GM23338 (cell line): ENCODE data around the gene FEZF1. TPM values are rescaled to one million over a fixed set of nuclear protein-coding genes. Genes with fewer than 3 reads are reported as not detected.

Experiments
- ATAC-seq: fragments of 200-7000 bp; cut with Tn5 transposase; 3 replicates; pipeline ENCODE4 v1.9.1; 2020
- DNase-seq: peaks from one replicate; pipeline ENCODE4 v3.0.0-alpha.2; 2015; ENCODE audit warnings: low spot score
- H2AFZ ChIP-seq: fragments of 200-600 bp; sonication (generic); 2 replicates; pipeline ENCODE4 v1.8.0; 2016; ENCODE audit warnings: antibody characterized with exemption, mild to moderate bottlenecking, moderate library complexity
- H3F3A ChIP-seq: fragments of 200-600 bp; sonication (generic); replicated peaks from 2 replicates; pipeline ENCODE4 v1.8.0; 2017; ENCODE audit warnings: antibody characterized with exemption, mixed run types, low read depth
- H3K27ac ChIP-seq: fragments of 200-600 bp; sonication (generic); 2 replicates; pipeline ENCODE4 v1.6.1; 2016; ENCODE audit warnings: low read depth
- H3K27me3 ChIP-seq: fragments of 200-600 bp; sonication (generic); 2 replicates; pipeline ENCODE4 v1.8.0; 2016; ENCODE audit warnings: mild to moderate bottlenecking, mixed run types, moderate library complexity; ENCODE audit not compliant: insufficient read depth
- H3K36me3 ChIP-seq: fragments of 200-600 bp; sonication (generic); 2 replicates; pipeline ENCODE4 v1.8.0; 2016; ENCODE audit warnings: mild to moderate bottlenecking; ENCODE audit not compliant: insufficient read depth
- H3K4me1 ChIP-seq: fragments of 200-600 bp; sonication (generic); 2 replicates; pipeline ENCODE4 v1.8.0; 2016; ENCODE audit warnings: mild to moderate bottlenecking, moderate library complexity; ENCODE audit not compliant: insufficient read depth
- H3K4me2 ChIP-seq: fragments of 200-600 bp; sonication (generic); 2 replicates; pipeline ENCODE4 v1.7.1; 2017; ENCODE audit warnings: mixed run types
- H3K4me3 ChIP-seq: fragments of 200-600 bp; sonication (generic); 2 replicates; pipeline ENCODE4 v1.6.1; 2016; ENCODE audit warnings: mixed run types
- H3K79me2 ChIP-seq: fragments of 200-600 bp; sonication (generic); replicated peaks from 2 replicates; pipeline ENCODE4 v1.8.0; 2017; ENCODE audit warnings: mild to moderate bottlenecking; ENCODE audit not compliant: insufficient read depth
- H3K9me2 ChIP-seq: fragments of 200-600 bp; sonication (generic); 2 replicates; pipeline ENCODE4 v1.8.0; 2017; ENCODE audit not compliant: insufficient read depth
- H4K20me1 ChIP-seq: fragments of 200-600 bp; sonication (generic); replicated peaks from 2 replicates; pipeline ENCODE4 v1.8.0; 2017; ENCODE audit warnings: mild to moderate bottlenecking; ENCODE audit not compliant: insufficient read depth
- H3K27ac Mint-ChIP-seq: 2 replicates; pipeline ENCODE4 v1.8.0; 2020; ENCODE audit warnings: inconsistent platforms, mild to moderate bottlenecking, moderate library complexity, mixed read lengths
- H3K27me3 Mint-ChIP-seq: 3 replicates; pipeline ENCODE4 v1.8.0; 2022; ENCODE audit warnings: low read depth, mild to moderate bottlenecking, moderate library complexity, mixed read lengths, inconsistent platforms; ENCODE audit not compliant: insufficient read depth, poor library complexity
- H3K36me3 Mint-ChIP-seq: 3 replicates; pipeline ENCODE4 v1.8.0; 2021; ENCODE audit warnings: low read depth, mild to moderate bottlenecking, inconsistent platforms, moderate library complexity, mixed read lengths
- H3K4me1 Mint-ChIP-seq: 3 replicates; pipeline ENCODE4 v1.8.0; 2020; ENCODE audit warnings: mild to moderate bottlenecking, inconsistent platforms, mixed read lengths
- H3K4me3 Mint-ChIP-seq: 3 replicates; pipeline ENCODE4 v1.8.0; 2021; ENCODE audit warnings: moderate library complexity, mild to moderate bottlenecking, inconsistent platforms, mixed read lengths
- H3K9me3 Mint-ChIP-seq: 3 replicates; pipeline ENCODE4 v1.8.0; 2020; ENCODE audit warnings: moderate library complexity, mild to moderate bottlenecking, inconsistent platforms, mixed read lengths
- EZH2 ChIP-seq: fragments of 200-600 bp; sonication (generic); IDR thresholded peaks from one replicate; pipeline ENCODE4 v1.8.0; 2017; ENCODE audit warnings: antibody characterized with exemption, mild to moderate bottlenecking, low read depth; ENCODE audit not compliant: unreplicated experiment
- EZH2phosphoT487 ChIP-seq: fragments of 200-600 bp; sonication (generic); IDR thresholded peaks from one replicate; pipeline ENCODE4 v1.8.1; 2018; ENCODE audit warnings: antibody characterized with exemption; ENCODE audit not compliant: unreplicated experiment
- STAT1 ChIP-seq: IDR thresholded peaks from one replicate; pipeline ENCODE4 v1.6.1; 2016; ENCODE audit warnings: antibody characterized with exemption; ENCODE audit not compliant: unreplicated experiment
- ZNF114 ChIP-seq: fragments of 250-450 bp; sonication (Bioruptor Pico); IDR thresholded peaks from 2 replicates; pipeline ENCODE4 v1.5.0; 2020; ENCODE audit warnings: mild to moderate bottlenecking, moderate library complexity
- polyA plus RNA-seq: library from polyadenylated mRNA; unstranded; fragments of >200 nt; fragmentation: Nextera tagmentation; extraction: Ambion mirVana; gene quantifications from 2 replicates; pipeline ENCODE4 v1.2.1, GENCODE V29; 2016
- total RNA-seq: library from RNA; depleted of rRNA; stranded (reverse); fragments of >200 nt; shearing (Covaris generic); gene quantifications from 2 replicates; pipeline ENCODE4 v1.2.3, GENCODE V29; 2014
- TF ChIP-seq, protein P1 (sequence below), 2 experiments: fragments of 200-600 bp in 1 of 2; sonication (generic) in 1 of 2; conservative IDR thresholded peaks; 2 replicates each; pipeline versions ENCODE4 v1.5.1 to v1.6.1; 2016 to 2017; ENCODE audit warnings: antibody characterized with exemption in 2 of 2, low read depth in 2 of 2, mild to moderate bottlenecking in 2 of 2, moderate library complexity in 1 of 2
- TF ChIP-seq, protein P2 (sequence below): IDR thresholded peaks from one replicate; pipeline ENCODE4 v1.6.1; 2018; ENCODE audit warnings: antibody characterized with exemption; ENCODE audit not compliant: unreplicated experiment

FEZF1 gene
- total and polyA plus RNA-seq, 2 experiments from 2014 or later = 1.0 to 2.3 TPM

DNA sequence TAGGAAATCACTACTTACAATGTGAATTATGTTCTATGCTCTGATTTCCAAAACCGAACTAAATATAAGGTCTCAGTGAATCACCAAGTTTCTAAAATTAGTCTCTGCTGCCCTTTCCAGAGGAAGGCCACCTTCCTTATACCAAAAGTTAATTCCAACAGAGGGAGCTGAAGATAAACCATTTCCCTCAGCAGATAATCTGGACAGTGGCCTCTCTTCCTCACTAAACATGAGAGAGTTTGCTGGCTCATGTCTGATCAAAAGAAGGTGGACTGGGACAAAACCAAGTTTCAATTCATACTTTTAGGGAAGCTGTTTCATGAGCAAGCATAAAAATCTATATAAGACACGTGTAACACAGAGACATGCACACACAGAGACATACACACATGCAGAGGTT lies 6.4 kb downstream of the FEZF1 start:
- Histone ChIP-seq H3K36me3 (no peaks in the 10 kb centered on the region), H3K9me2 (no peaks in the 10 kb centered on the region), H3K79me2 (no peaks in the 10 kb centered on the region), H3F3A (peaks cover 20% of the 10 kb centered on the region; the same call in 1 of the 2 replicates), H3K4me3 (no peak overlapping the region), H3K27me3 (peaks cover 64% of the 10 kb centered on the region), H4K20me1 (peaks cover 3% of the 10 kb centered on the region; the same call in 1 of the 2 replicates), H3K27ac (no peak overlapping the region), H2AFZ (no peak overlapping the region), H3K4me2 (no peak overlapping the region), H3K4me1 (peaks cover 28% of the 10 kb centered on the region)
- peaks cover 29% of the 10 kb centered on the region for H3K4me1 Mint-ChIP-seq
- no peaks in the 10 kb centered on the region for H3K9me3 Mint-ChIP-seq
- no peak for DNase-seq
- H3K27ac Mint-ChIP-seq = no peak overlapping the region
- H3K4me3 Mint-ChIP-seq = no peak overlapping the region
- peaks cover 50% of the 10 kb centered on the region for H3K27me3 Mint-ChIP-seq
- no peaks in the 10 kb centered on the region for H3K36me3 Mint-ChIP-seq
- TF ChIP-seq, protein P1, sequence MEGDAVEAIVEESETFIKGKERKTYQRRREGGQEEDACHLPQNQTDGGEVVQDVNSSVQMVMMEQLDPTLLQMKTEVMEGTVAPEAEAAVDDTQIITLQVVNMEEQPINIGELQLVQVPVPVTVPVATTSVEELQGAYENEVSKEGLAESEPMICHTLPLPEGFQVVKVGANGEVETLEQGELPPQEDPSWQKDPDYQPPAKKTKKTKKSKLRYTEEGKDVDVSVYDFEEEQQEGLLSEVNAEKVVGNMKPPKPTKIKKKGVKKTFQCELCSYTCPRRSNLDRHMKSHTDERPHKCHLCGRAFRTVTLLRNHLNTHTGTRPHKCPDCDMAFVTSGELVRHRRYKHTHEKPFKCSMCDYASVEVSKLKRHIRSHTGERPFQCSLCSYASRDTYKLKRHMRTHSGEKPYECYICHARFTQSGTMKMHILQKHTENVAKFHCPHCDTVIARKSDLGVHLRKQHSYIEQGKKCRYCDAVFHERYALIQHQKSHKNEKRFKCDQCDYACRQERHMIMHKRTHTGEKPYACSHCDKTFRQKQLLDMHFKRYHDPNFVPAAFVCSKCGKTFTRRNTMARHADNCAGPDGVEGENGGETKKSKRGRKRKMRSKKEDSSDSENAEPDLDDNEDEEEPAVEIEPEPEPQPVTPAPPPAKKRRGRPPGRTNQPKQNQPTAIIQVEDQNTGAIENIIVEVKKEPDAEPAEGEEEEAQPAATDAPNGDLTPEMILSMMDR (conservative IDR thresholded peaks at IDR 0.05; ENCODE audit: low read depth in 2 of 2) = peak in 1 of 2 experiments; percentile 23; a peak in 2 of 4 replicates
- TF ChIP-seq EZH2phosphoT487 = no peak
- ATAC-seq = no peak

DNA sequence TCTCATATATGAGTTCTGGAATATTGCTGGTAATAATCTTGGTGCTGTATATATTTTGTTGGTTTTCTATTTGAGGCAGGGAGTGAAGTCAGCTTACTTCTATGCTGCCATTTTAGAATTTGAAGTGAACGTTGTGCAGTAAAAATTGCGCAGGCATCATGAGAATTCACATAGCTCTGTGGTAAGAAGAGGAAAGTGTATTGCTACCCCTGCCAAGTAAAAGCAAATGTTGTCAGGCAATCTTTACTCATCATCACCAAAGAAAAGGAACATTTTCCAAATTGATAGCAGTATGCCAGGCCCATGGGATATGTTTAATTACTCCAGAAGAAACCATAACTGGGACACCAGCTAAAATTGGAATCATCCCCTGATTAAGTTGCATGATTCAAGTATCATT lies 13.4 kb downstream of the FEZF1 start:
- no peak for ATAC-seq
- peaks cover 10% of the 10 kb centered on the region; the same call in 2 of the 3 replicates for H3K36me3 Mint-ChIP-seq

More for the DNA sequence above, 13.4 kb downstream of the FEZF1 start:
- Histone ChIP-seq H3K4me2 (no peak overlapping the region), H3F3A (no peaks in the 10 kb centered on the region), H2AFZ (no peak overlapping the region), H3K27ac (no peak overlapping the region), H3K9me2 (peaks cover 11% of the 10 kb centered on the region), H3K79me2 (no peaks in the 10 kb centered on the region), H3K4me3 (no peak overlapping the region), H4K20me1 (no peaks in the 10 kb centered on the region), H3K27me3 (no peaks in the 10 kb centered on the region), H3K4me1 (no peaks in the 10 kb centered on the region), H3K36me3 (no peaks in the 10 kb centered on the region)
- DNase-seq = no peak
- TF ChIP-seq EZH2 (no peak), STAT1 (no peak), ZNF114 (no peak)
- TF ChIP-seq, protein P2, sequence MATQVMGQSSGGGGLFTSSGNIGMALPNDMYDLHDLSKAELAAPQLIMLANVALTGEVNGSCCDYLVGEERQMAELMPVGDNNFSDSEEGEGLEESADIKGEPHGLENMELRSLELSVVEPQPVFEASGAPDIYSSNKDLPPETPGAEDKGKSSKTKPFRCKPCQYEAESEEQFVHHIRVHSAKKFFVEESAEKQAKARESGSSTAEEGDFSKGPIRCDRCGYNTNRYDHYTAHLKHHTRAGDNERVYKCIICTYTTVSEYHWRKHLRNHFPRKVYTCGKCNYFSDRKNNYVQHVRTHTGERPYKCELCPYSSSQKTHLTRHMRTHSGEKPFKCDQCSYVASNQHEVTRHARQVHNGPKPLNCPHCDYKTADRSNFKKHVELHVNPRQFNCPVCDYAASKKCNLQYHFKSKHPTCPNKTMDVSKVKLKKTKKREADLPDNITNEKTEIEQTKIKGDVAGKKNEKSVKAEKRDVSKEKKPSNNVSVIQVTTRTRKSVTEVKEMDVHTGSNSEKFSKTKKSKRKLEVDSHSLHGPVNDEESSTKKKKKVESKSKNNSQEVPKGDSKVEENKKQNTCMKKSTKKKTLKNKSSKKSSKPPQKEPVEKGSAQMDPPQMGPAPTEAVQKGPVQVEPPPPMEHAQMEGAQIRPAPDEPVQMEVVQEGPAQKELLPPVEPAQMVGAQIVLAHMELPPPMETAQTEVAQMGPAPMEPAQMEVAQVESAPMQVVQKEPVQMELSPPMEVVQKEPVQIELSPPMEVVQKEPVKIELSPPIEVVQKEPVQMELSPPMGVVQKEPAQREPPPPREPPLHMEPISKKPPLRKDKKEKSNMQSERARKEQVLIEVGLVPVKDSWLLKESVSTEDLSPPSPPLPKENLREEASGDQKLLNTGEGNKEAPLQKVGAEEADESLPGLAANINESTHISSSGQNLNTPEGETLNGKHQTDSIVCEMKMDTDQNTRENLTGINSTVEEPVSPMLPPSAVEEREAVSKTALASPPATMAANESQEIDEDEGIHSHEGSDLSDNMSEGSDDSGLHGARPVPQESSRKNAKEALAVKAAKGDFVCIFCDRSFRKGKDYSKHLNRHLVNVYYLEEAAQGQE = no peak
- TF ChIP-seq, protein P1 (conservative IDR thresholded peaks at IDR 0.05; ENCODE audit: low read depth in 2 of 2) = no peak
- peaks cover 3% of the 10 kb centered on the region; the same call in 2 of the 3 replicates for H3K4me1 Mint-ChIP-seq
- peaks cover 1% of the 10 kb centered on the region for H3K27me3 Mint-ChIP-seq
- no peak overlapping the region for H3K27ac Mint-ChIP-seq
- H3K9me3 Mint-ChIP-seq = peaks cover 25% of the 10 kb centered on the region
- no peak overlapping the region for H3K4me3 Mint-ChIP-seq
